ENCODE data around the gene MRPL9.

- no peak for TF ChIP-seq CTCF (IDR thresholded peaks at IDR 0.05)
- no peak for TF ChIP-seq POLR2A (IDR thresholded peaks at IDR 0.05)
Measured at GRCh38 chr1:151806170-151806569, 42.9 kb upstream of the MRPL9 start.
